K562 (cell line): ENCODE results near the gene RING1. TPM values are rescaled to one million over a fixed set of nuclear protein-coding genes. Genes with fewer than 3 reads are reported as not detected.

Experiments used
- CBX8 ChIP-seq: fragments of 200-600 bp; sonication (generic); IDR thresholded peaks from 2 replicates; pipeline ENCODE4 v1.6.1; 2012; ENCODE audit warnings: borderline replicate concordance, mixed run types, low read depth, mild to moderate bottlenecking, moderate library complexity, mixed read lengths, low read length, control low read depth, inconsistent platforms; ENCODE audit not compliant: poor library complexity, severe bottlenecking; ENCODE audit errors: extremely low read depth
- CXXC5 ChIP-seq: fragments of 250-450 bp; sonication (Bioruptor Pico); IDR thresholded peaks from 2 replicates; pipeline ENCODE4 v1.8.0; 2022; ENCODE audit warnings: inconsistent platforms, mild to moderate bottlenecking, moderate library complexity
- DNMT1 ChIP-seq: fragments of 450-650 bp; IDR thresholded peaks from 2 replicates; pipeline ENCODE4 v1.6.1; 2016; ENCODE audit warnings: antibody characterized with exemption, mild to moderate bottlenecking
- E2F5 ChIP-seq: sonication (generic); formaldehyde crosslinking; IDR thresholded peaks from 2 replicates; pipeline ENCODE4 v1.8.0; 2022; ENCODE audit warnings: mild to moderate bottlenecking, missing genetic modification reagents
- EWSR1 ChIP-seq: fragments of 450-650 bp; IDR thresholded peaks from 2 replicates; pipeline ENCODE4 v1.6.1; 2018; ENCODE audit warnings: borderline replicate concordance, mild to moderate bottlenecking, low read depth, moderate library complexity; ENCODE audit not compliant: partially characterized antibody
- GATAD2B ChIP-seq: fragments of 450-650 bp; IDR thresholded peaks from 2 replicates; pipeline ENCODE4 v1.6.1; 2017; ENCODE audit warnings: mild to moderate bottlenecking, borderline replicate concordance
- GMEB1 ChIP-seq: fragments of 250-450 bp; sonication (Bioruptor Pico); IDR thresholded peaks from 2 replicates; pipeline ENCODE4 v1.4.0; 2020; ENCODE audit warnings: mild to moderate bottlenecking
- HIVEP1 ChIP-seq: fragments of 250-450 bp; sonication (Bioruptor Pico); IDR thresholded peaks from 2 replicates; pipeline ENCODE4 v1.4.0; 2020; ENCODE audit warnings: mild to moderate bottlenecking
- NR4A1 ChIP-seq, 2 experiments: fragments of 250-450 bp in 1 of 2; fragments of 450-650 bp in 1 of 2; sonication (Bioruptor Pico) in 1 of 2; IDR thresholded peaks; 2 replicates each; pipeline versions ENCODE4 v1.4.0 to v1.6.1; 2016 to 2020; ENCODE audit warnings: mild to moderate bottlenecking in 2 of 2, missing compliant biosample characterization in 1 of 2, missing genetic modification characterization in 1 of 2, moderate library complexity in 1 of 2
- SMAD3 ChIP-seq: fragments of 450-650 bp; formaldehyde crosslinking; conservative IDR thresholded peaks from 2 replicates; pipeline ENCODE4 v1.4.0; 2020; ENCODE audit warnings: mild to moderate bottlenecking
- TCFL5 ChIP-seq: fragments of 250-450 bp; sonication (Bioruptor Pico); conservative IDR thresholded peaks from 2 replicates; pipeline ENCODE4 v1.6.1; 2021; ENCODE audit warnings: mild to moderate bottlenecking, moderate library complexity, matching md5 sums
- ZBTB26 ChIP-seq: fragments of 450-650 bp; formaldehyde crosslinking; IDR thresholded peaks from 2 replicates; pipeline ENCODE4 v1.4.0; 2022; ENCODE audit warnings: missing genetic modification characterization
- ZNF133 ChIP-seq: fragments of 250-450 bp; sonication (Bioruptor Pico); IDR thresholded peaks from 2 replicates; pipeline ENCODE4 v1.4.0; 2020; ENCODE audit warnings: mild to moderate bottlenecking
- ZNF143 ChIP-seq: sonication (generic); formaldehyde crosslinking; IDR thresholded peaks from 2 replicates; pipeline ENCODE4 v1.9.0; 2022; ENCODE audit warnings: mild to moderate bottlenecking, missing genetic modification reagents
- ZNF277 ChIP-seq: fragments of 250-450 bp; sonication (Bioruptor Pico); IDR thresholded peaks from 2 replicates; pipeline ENCODE4 v1.8.0; 2022; ENCODE audit warnings: inconsistent platforms, mild to moderate bottlenecking, moderate library complexity, borderline replicate concordance
- ZNF395 ChIP-seq: fragments of 200-800 bp; sonication (Bioruptor generic); IDR thresholded peaks from 2 replicates; pipeline ENCODE4 v1.6.1; 2017; ENCODE audit warnings: missing genetic modification characterization, missing compliant biosample characterization
- polyA plus RNA-seq, 8 experiments: library from polyadenylated mRNA; depleted of rRNA in 4 of 8; stranded (reverse) in 5 of 8; unstranded in 3 of 8; fragments of >200 nt; fragmentation: Nextera tagmentation in 2 of 8; fragmentation: Illumina TruSeq in 1 of 8; extraction: Ambion mirVana in 2 of 8; extraction: Trizol in 1 of 8; gene quantifications; 2 replicates each; pipeline versions ENCODE4 v1.2.1 to v1.2.3, GENCODE V29; 2011 to 2014; ENCODE audit warnings: inconsistent platforms in 1 of 8, missing spikeins in 1 of 8
- total RNA-seq, 7 experiments: library from RNA; depleted of rRNA in 6 of 7; stranded (reverse); fragments of >200 nt in 6 of 7; fragmentation: Illumina TruSeq in 2 of 7; extraction: Trizol in 2 of 7; gene quantifications; 2 replicates each; pipeline versions ENCODE4 v1.2.1 to v1.2.3, GENCODE V29; 2011 to 2021; ENCODE audit warnings: low replicate concordance in 1 of 7

RING1 gene
- total and polyA plus RNA-seq, 9 of the 15 experiments (the other 6 are each of a cell fraction or from before 2014, with no cell fraction given), result 4.2 to 59.1 (median 36.9) TPM

- TF ChIP-seq ZNF395 (CRISPR knock-in tag) (peak; percentile 80; the same call in 1 of the 2 replicates), ZNF133 (0 out of 2 replicates have a peak, but pooled peaks have one; percentile 40), TCFL5 (CRISPR knock-in tag) (no peak), ZBTB26 (CRISPR knock-in tag) (no peak), NR4A1 (CRISPR knock-in tag; IDR thresholded peaks at IDR 0.05) (peak; percentile 43; the same call in 1 of the 2 replicates), NR4A1 (tag; IDR thresholded peaks at IDR 0.05) (peak; percentile 84; the same call in 1 of the 2 replicates), HIVEP1 (CRISPR knock-in tag) (no peak; the same call in 1 of the 2 replicates), DNMT1 (no peak), ZNF143 (peak; percentile 84), E2F5 (CRISPR knock-in tag) (no peak), CBX8 (no peak), SMAD3 (CRISPR knock-in tag) (peak; percentile 68; the same call in 1 of the 2 replicates), GMEB1 (CRISPR knock-in tag) (peak; percentile 22), ZNF277 (no peak), CXXC5 (CRISPR knock-in tag) (peak; percentile 82), GATAD2B (no peak), EWSR1 (no peak)
Observed at GRCh38 chr6:33200219-33201146, 7.8 kb upstream of the RING1 start, which contains the start of the genes RXRB and SLC39A7 (continued).
